Measurements from ENCODE around the gene NLRC5.

The NLRC5 gene

DNA sequence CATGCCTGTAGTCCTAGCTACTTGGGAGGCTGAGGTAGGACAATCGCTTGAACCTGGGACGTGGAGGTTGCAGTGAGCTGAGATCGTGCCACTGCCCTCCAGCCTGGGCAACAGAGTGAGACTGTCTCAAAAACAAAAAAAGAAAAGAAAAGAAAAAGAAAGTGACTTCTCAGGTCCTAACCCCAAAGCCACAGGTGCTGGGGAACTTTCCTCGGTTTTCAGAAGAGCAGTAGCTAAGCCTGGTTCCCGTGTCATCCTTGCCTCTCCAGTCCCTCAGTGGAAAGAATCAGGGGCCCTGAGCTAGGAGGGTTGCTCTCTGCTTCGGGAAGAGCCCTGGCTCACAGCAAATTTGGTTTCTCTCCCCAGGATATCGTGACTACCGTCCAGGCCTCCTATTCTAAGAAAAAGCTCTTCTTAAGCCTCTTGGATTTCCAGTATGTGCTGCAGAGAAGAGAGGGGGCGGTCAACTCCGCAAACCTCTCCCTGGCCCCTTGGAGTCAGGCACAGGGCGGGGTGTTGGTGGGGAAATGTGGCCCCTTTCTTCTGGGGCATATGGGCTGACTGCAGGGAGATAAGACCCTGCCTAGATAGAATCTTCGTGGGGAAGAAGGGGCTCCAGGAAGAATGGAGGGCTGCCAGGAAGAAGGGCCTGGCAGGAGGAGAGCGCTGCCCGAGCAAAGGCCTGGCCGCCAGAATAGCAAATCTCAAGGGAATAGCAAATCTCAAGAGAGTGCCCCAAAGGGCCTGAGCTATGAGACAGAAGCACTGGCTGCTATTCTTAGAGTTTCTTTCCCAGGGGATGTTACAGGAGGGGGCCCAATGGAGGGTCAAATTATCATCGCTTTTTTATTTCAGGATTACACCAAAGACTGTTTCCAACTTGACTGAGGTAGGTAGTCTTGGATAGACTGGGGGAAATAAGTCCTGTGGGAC is 8.3 kb upstream of the NLRC5 start:
- Histone ChIP-seq H2AFZ (ENCODE audit: low read depth, low read length) (no peak overlapping the region), H3K27me3 (ENCODE audit: control insufficient read depth in 1 of 2, insufficient read depth in 1 of 2, low read length in 2 of 2) (no peaks in the 10 kb centered on the region), H4K91ac (ENCODE audit: low read length) (no peak overlapping the region), H3K27ac (ENCODE audit: low read length, poor library complexity, severe bottlenecking) (no peak overlapping the region), H3K9ac (ENCODE audit: low read length) (no peak overlapping the region), H3K23ac (ENCODE audit: low read length in 2 of 2) (no peak overlapping the region), H3K9me3 (ENCODE audit: control insufficient read depth, low read length) (no peaks in the 10 kb centered on the region), H3K79me1 (replicated peaks; ENCODE audit: low read length, poor library complexity, severe bottlenecking) (no peaks in the 10 kb centered on the region), H4K8ac (ENCODE audit: low read length) (no peak overlapping the region), H3K4me1 (ENCODE audit: control insufficient read depth, insufficient read depth, low read depth, low read length) (peaks cover 7% of the 10 kb centered on the region), H3K18ac (ENCODE audit: low read depth in 1 of 2, low read length in 2 of 2) (no peak overlapping the region), H2AK5ac (ENCODE audit: low read length, severe bottlenecking) (no peak overlapping the region), H2BK5ac (ENCODE audit: low read depth, low read length, poor library complexity, severe bottlenecking) (no peak overlapping the region), H3K4me2 (ENCODE audit: low read length, poor library complexity, severe bottlenecking) (no peak overlapping the region), H2BK15ac (ENCODE audit: low read depth, poor library complexity, severe bottlenecking) (no peak overlapping the region), H3K36me3 (ENCODE audit: control insufficient read depth in 1 of 2, insufficient read depth in 2 of 2, low read depth in 1 of 2, low read length in 2 of 2) (peaks cover 0 to 15% of the 10 kb centered on the region in 2 experiments), H3K14ac (ENCODE audit: low read length in 2 of 2) (no peak overlapping the region), H2BK120ac (ENCODE audit: low read depth, low read length) (no peak overlapping the region), H3K4ac (ENCODE audit: low read depth in 1 of 2, low read length in 2 of 2) (no peak overlapping the region), H2BK12ac (ENCODE audit: low read length in 2 of 2) (no peak overlapping the region), H3K4me3 (ENCODE audit: insufficient read depth in 1 of 2, low read depth in 1 of 2, low read length in 2 of 2) (no peak overlapping the region)
- WGBS = 81% methylated on average over 14 of the region's 16 CpGs
- no peak for DNase-seq

DNA sequence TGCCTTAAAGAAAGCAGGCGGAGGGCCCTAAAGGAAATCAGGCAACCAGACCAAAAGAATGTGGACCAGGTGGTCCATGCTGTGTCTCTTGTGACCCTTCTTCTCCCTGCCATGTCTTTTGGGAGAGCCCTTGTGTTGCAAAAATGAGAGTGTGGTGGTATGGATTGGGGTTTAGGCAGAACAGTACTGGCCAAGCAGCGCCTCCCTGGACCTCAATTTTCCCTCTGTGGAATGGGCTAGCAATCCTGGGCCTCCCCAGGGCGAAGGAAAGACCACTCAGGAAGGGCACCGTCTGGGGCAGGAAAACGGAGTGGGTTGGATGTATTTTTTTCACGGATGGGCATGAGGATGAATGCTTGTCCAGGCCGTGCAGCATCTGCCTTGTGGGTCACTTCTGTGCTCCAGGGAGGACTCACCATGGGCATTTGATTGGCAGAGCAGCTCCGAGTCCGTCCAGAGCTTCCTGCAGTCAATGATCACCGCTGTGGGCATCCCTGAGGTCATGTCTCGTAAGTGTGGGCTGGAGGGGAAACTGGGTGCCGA is 7.6 kb upstream of the NLRC5 start:
- Histone ChIP-seq H3K14ac (ENCODE audit: low read length in 2 of 2) (peak overlapping the region in 1 of 2 experiments; percentile 6), H2BK12ac (ENCODE audit: low read length in 2 of 2) (no peak overlapping the region), H2AFZ (ENCODE audit: low read depth, low read length) (no peak overlapping the region), H4K91ac (ENCODE audit: low read length) (no peak overlapping the region), H3K79me1 (replicated peaks; ENCODE audit: low read length, poor library complexity, severe bottlenecking) (no peaks in the 10 kb centered on the region), H4K8ac (ENCODE audit: low read length) (no peak overlapping the region), H3K36me3 (ENCODE audit: control insufficient read depth in 1 of 2, insufficient read depth in 2 of 2, low read depth in 1 of 2, low read length in 2 of 2) (peaks cover 0 to 15% of the 10 kb centered on the region in 2 experiments), H2BK15ac (ENCODE audit: low read depth, poor library complexity, severe bottlenecking) (no peak overlapping the region), H3K4me1 (ENCODE audit: control insufficient read depth, insufficient read depth, low read depth, low read length) (peaks cover 7% of the 10 kb centered on the region), H3K23ac (ENCODE audit: low read length in 2 of 2) (no peak overlapping the region), H3K27ac (ENCODE audit: low read length, poor library complexity, severe bottlenecking) (no peak overlapping the region), H3K18ac (ENCODE audit: low read depth in 1 of 2, low read length in 2 of 2) (no peak overlapping the region), H3K4ac (ENCODE audit: low read depth in 1 of 2, low read length in 2 of 2) (no peak overlapping the region), H2BK5ac (ENCODE audit: low read depth, low read length, poor library complexity, severe bottlenecking) (no peak overlapping the region), H2AK5ac (ENCODE audit: low read length, severe bottlenecking) (no peak overlapping the region), H2BK120ac (ENCODE audit: low read depth, low read length) (no peak overlapping the region), H3K4me3 (ENCODE audit: insufficient read depth in 1 of 2, low read depth in 1 of 2, low read length in 2 of 2) (no peak overlapping the region), H3K9me3 (ENCODE audit: control insufficient read depth, low read length) (no peaks in the 10 kb centered on the region), H3K9ac (ENCODE audit: low read length) (no peak overlapping the region), H3K4me2 (ENCODE audit: low read length, poor library complexity, severe bottlenecking) (no peak overlapping the region), H3K27me3 (ENCODE audit: control insufficient read depth in 1 of 2, insufficient read depth in 1 of 2, low read length in 2 of 2) (no peaks in the 10 kb centered on the region)
- no peak for DNase-seq
- WGBS = 89% methylated on average over 12 of the region's 12 CpGs

DNA sequence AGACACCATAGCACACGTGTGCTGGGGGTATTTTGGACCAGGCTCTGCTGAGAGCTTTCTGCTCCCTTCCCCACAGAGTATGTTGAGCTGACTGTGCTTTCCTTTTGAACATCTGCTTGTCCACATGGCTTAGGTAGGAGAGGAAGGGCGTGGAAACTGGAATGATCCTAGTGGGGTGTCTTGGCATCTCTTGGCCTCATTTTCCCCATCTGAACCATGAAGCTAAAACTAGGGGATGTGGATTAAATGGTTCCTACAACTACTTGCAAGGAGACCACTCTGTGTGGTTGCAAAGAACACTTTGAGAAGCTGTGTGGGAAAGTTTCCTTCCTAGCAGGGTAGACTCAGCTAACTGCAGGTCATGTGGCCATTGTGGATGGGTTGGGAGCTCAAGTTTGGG is 6.7 kb upstream of the NLRC5 start:
- Histone ChIP-seq H4K8ac (ENCODE audit: low read length) (no peak overlapping the region), H3K9ac (ENCODE audit: low read length) (no peak overlapping the region), H2AK5ac (ENCODE audit: low read length, severe bottlenecking) (no peak overlapping the region), H3K9me3 (ENCODE audit: control insufficient read depth, low read length) (no peaks in the 10 kb centered on the region), H2BK15ac (ENCODE audit: low read depth, poor library complexity, severe bottlenecking) (no peak overlapping the region), H3K23ac (ENCODE audit: low read length in 2 of 2) (no peak overlapping the region), H3K18ac (ENCODE audit: low read depth in 1 of 2, low read length in 2 of 2) (no peak overlapping the region), H3K36me3 (ENCODE audit: control insufficient read depth in 1 of 2, insufficient read depth in 2 of 2, low read depth in 1 of 2, low read length in 2 of 2) (peaks cover 0 to 15% of the 10 kb centered on the region in 2 experiments), H3K79me1 (replicated peaks; ENCODE audit: low read length, poor library complexity, severe bottlenecking) (no peaks in the 10 kb centered on the region), H3K4ac (ENCODE audit: low read depth in 1 of 2, low read length in 2 of 2) (no peak overlapping the region), H3K27me3 (ENCODE audit: control insufficient read depth in 1 of 2, insufficient read depth in 1 of 2, low read length in 2 of 2) (no peaks in the 10 kb centered on the region), H3K4me2 (ENCODE audit: low read length, poor library complexity, severe bottlenecking) (no peak overlapping the region), H2BK12ac (ENCODE audit: low read length in 2 of 2) (no peak overlapping the region), H3K4me3 (ENCODE audit: insufficient read depth in 1 of 2, low read depth in 1 of 2, low read length in 2 of 2) (no peak overlapping the region), H3K14ac (ENCODE audit: low read length in 2 of 2) (no peak overlapping the region), H2BK120ac (ENCODE audit: low read depth, low read length) (no peak overlapping the region), H3K27ac (ENCODE audit: low read length, poor library complexity, severe bottlenecking) (no peak overlapping the region), H2AFZ (ENCODE audit: low read depth, low read length) (no peak overlapping the region), H3K4me1 (ENCODE audit: control insufficient read depth, insufficient read depth, low read depth, low read length) (peaks cover 7% of the 10 kb centered on the region), H2BK5ac (ENCODE audit: low read depth, low read length, poor library complexity, severe bottlenecking) (no peak overlapping the region), H4K91ac (ENCODE audit: low read length) (no peak overlapping the region)
- DNase-seq = no peak
- 88% methylated on average over 2 of the region's 2 CpGs for WGBS

DNA sequence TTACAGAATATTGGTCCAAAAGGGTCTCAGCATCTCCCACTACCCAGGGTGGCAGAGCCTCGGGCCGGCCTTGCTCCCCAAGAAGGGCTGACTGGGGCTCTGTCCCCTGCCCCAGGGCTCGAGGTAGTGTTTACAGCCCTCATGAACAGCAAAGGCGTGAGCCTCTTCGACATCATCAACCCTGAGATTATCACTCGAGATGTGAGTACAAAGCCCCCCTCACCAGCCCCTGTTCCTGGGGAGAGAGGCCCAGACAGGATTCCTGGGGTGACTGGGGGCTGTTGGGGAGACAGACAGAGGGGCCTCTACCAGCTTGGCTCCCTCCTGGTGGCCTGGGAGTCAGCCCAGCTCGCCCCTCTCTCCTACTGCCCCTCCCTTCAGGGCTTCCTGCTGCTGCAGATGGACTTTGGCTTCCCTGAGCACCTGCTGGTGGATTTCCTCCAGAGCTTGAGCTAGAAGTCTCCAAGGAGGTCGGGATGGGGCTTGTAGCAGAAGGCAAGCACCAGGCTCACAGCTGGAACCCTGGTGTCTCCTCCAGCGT is 6.1 kb upstream of the NLRC5 start:
- Histone ChIP-seq H3K9ac (ENCODE audit: low read length) (no peak overlapping the region), H2BK12ac (ENCODE audit: low read length in 2 of 2) (no peak overlapping the region), H2AK5ac (ENCODE audit: low read length, severe bottlenecking) (no peak overlapping the region), H2BK120ac (ENCODE audit: low read depth, low read length) (no peak overlapping the region), H2BK15ac (ENCODE audit: low read depth, poor library complexity, severe bottlenecking) (peak overlapping the region; percentile 21), H4K91ac (ENCODE audit: low read length) (no peak overlapping the region), H3K4me1 (ENCODE audit: control insufficient read depth, insufficient read depth, low read depth, low read length) (peaks cover 8% of the 10 kb centered on the region), H3K4me3 (ENCODE audit: insufficient read depth in 1 of 2, low read depth in 1 of 2, low read length in 2 of 2) (no peak overlapping the region), H3K27me3 (ENCODE audit: control insufficient read depth in 1 of 2, insufficient read depth in 1 of 2, low read length in 2 of 2) (no peaks in the 10 kb centered on the region), H3K18ac (ENCODE audit: low read depth in 1 of 2, low read length in 2 of 2) (peak overlapping the region in 1 of 2 experiments; percentile 46), H3K79me1 (replicated peaks; ENCODE audit: low read length, poor library complexity, severe bottlenecking) (no peaks in the 10 kb centered on the region), H3K9me3 (ENCODE audit: control insufficient read depth, low read length) (no peaks in the 10 kb centered on the region), H4K8ac (ENCODE audit: low read length) (no peak overlapping the region), H3K4me2 (ENCODE audit: low read length, poor library complexity, severe bottlenecking) (no peak overlapping the region), H3K36me3 (ENCODE audit: control insufficient read depth in 1 of 2, insufficient read depth in 2 of 2, low read depth in 1 of 2, low read length in 2 of 2) (peaks cover 0 to 15% of the 10 kb centered on the region in 2 experiments), H3K4ac (ENCODE audit: low read depth in 1 of 2, low read length in 2 of 2) (no peak overlapping the region), H3K23ac (ENCODE audit: low read length in 2 of 2) (no peak overlapping the region), H3K27ac (ENCODE audit: low read length, poor library complexity, severe bottlenecking) (no peak overlapping the region), H2BK5ac (ENCODE audit: low read depth, low read length, poor library complexity, severe bottlenecking) (no peak overlapping the region), H2AFZ (ENCODE audit: low read depth, low read length) (no peak overlapping the region), H3K14ac (ENCODE audit: low read length in 2 of 2) (no peak overlapping the region)
- 85% methylated on average over 6 of the region's 9 CpGs for WGBS
- DNase-seq = no peak
